Sigmoid colon (tissue), 4 donors: ENCODE results near the gene ZRANB3.

Experiments
- CTCF ChIP-seq, 4 experiments: fragments of 450-650 bp in 3 of 4; fragments of 200-600 bp in 1 of 4; IDR thresholded peaks; one replicate each; pipeline ENCODE4 v1.5.1; 2016 to 2019; ENCODE audit warnings: antibody characterized with exemption in 4 of 4, mild to moderate bottlenecking in 3 of 4, moderate library complexity in 2 of 4
- EP300 ChIP-seq, 4 donors: sonication (generic); formaldehyde crosslinking; IDR thresholded peaks; one replicate each; pipeline ENCODE4 v1.6.1; 2017; ENCODE audit warnings: antibody characterized with exemption in 4 of 4
- POLR2A ChIP-seq, 2 donors: fragments of 450-650 bp; IDR thresholded peaks; one replicate each; pipeline ENCODE4 v1.6.1; 2016; ENCODE audit warnings: antibody characterized with exemption in 2 of 2, mild to moderate bottlenecking in 2 of 2, moderate library complexity in 2 of 2
- POLR2AphosphoS5 ChIP-seq, 4 donors: sonication (generic); formaldehyde crosslinking; IDR thresholded peaks; one replicate each; pipeline ENCODE4 v1.6.1; 2017; ENCODE audit warnings: antibody characterized with exemption in 4 of 4

- no peak for TF ChIP-seq CTCF (IDR thresholded peaks at IDR 0.05)
- TF ChIP-seq POLR2AphosphoS5 (IDR thresholded peaks at IDR 0.05) = no peak
- no peak for TF ChIP-seq POLR2A (IDR thresholded peaks at IDR 0.05)
- no peak for TF ChIP-seq EP300 (IDR thresholded peaks at IDR 0.05)
These were observed 367.7 kb downstream of the ZRANB3 start for GRCh38 chr2:135163306-135163705.
